ENCODE measurements around the gene PDAP1.
"Not testable (repeated sequence)": the region's sequence is repeated elsewhere in the genome, so short reads cannot be mapped to it uniquely, and the experiment has no call there.

The PDAP1 gene

DNA sequence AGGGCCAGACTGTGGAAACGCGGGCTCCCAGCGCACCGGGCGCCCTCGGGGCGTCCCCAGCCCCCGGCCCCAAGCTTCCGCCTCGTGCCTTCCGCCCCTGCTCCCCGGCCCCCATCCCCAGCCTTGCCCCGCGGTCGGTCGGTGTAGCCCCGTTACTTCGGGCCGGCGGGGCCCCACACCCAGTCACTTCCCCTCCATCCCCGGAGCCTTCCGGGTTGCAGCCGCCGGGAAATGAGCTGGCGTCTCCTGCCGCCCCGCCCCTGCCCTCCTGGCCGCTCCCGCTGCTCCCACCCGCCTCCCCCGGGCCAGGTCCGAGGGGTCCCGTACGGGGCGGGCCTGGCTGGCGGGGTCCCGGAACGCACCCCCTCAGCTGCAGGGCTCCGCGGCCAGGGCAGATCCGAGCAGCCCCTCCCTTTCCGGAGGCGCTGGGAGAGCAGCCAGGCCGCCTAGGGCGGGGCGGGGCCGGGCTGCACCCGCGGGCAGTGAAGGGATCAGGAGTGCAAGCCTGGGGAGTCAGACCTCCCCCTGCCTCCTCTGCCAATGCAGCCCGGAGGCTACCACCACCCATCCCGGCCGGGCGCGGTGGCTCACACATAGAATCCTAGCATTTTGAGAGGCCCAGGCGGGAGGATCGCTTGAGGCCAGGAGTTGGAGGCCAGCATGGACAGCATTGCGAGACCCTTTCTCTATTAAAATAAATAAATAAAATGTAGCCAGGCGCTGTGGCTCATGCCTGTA is 33.2 kb downstream of the PDAP1 start:
- peak; percentile 74 for DNase-seq

DNA sequence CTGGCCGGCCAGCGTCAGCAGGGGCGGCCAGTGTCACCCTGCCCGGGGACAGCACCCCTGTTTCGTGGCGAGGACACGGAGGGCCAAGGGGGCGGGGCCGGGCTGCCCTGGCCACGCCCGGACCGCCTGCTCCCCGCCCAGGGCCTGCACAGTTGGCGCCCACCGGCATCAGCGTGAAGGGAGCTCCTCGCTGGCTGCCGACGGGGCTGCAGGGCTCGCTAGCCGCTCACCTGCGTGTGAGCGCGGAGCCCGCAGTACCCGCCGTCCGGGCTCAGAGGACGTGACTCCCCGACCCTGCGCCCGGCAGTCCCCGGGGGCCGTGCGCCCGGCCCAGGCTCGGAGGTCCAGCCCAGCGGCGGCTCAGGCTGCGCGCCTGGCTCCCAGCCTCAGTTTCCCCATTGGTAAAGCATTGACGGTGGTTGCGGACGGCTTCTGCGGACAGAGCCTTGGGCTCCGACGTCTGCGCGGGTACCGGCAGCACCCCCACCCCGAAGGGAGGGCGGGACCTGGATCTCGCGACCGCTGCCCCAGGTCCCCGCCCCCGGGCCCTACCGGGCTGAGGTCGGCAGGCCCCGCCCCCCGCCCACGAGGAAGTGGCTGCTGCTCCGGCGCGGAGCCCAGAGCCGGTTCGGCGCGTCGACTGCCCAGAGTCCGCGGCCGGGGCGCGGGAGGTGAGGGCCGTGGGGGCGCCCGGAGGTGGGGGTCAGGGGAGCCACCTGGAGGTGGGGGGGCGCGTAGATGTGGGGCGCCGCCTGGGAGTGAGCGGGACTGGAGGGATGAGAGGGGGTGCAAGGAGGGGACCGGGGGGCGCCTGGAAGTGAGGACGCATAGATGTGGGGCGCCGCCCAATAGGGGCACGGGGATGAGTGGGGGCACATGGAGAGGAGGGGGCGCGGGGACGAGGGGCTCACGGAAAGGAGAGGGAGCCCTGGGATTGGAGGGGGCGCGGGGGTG is 34.0 kb downstream of the PDAP1 start, which contains the start of gene ARPC1B:
TSS of gene ARPC1B (plus strand) at position 620 of the 954 bp plus-strand sequence. CDS start 10,985 bp downstream, outside the sequence.
- peak; percentile 85 for DNase-seq

DNA sequence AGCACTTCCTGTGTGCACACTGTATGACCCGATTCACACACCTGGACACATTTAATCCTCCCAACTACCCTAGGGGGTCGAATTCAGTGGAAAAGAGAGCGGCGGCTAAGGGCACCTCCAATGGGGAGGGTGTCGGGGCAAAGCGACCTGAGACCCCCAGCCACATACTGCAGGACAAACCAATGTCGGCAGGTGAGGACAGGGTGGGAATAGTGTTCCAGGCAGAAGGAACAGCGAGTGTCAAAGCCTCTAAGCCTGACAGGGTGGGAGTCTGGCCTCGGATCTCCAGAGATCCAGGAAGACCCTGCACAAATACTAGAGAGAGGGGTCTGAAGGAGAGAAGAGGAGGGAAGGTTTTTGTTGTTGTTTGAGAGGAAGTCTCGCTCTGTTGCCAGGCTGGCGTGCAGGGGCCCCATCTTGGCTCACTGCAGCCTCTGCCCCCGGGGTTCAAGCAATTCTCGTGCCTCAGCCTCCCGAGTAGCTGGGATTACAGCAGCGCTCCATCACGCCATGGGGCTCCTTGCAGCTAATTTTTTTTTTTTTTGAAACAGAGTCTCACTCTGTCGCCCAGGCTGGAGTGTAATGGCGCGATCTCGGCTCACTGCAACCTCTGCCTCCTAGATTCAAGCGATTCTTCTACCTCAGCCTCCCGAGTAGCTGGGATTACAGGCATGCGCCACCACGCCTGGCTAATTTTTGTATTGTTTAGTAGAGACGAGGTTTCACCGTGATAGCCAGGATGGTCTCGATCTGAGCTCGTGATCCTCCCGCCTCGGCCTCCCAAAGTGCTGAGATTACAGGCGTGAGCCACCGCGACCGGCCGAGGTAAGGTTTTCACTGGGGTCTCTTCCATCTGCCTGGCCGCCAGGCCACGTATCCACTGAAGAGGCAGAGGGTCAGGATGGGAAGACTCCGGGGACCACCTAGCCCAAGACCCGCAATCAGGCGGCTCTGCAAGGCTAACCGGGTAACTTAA is 35.0 kb downstream of the PDAP1 start:
- no peak for DNase-seq

DNA sequence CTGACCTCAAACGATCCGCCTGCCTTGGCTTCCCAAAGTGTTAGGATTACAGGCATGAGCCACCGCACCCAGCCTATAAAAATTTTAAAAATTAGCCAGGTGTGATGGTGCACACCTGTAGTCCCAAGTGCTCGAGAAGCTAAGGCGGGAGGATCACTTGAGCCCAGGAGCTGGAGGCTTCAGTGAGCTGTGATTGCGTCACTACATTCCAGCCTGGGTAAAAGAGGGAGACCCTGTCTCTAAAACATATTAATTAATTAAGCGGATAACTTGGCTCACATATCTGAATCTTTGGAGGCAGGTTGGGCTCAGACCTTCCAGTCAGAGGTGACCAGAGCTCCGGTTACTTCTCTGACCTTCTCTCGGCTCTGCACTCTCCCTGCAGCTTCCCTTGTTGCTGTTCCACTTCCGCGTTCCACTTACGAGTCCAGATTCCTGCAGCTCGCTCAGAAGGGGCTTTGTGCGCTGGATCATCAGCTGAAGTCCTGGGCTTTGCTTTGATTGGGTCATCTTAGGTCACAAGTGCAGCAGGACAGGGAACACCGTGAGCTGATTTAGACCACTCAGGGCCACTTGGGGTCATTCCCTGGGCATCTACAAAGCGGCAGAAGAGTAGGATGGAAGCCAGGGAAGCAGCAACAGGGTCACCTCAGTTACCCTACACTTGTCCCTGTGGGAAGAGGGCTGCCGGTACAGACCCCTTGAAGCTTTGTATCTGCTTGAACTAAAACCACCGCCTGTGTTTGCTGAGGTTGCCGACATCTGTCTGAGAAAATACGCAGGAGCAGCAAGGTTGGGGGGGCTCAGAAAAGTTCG is 35.9 kb downstream of the PDAP1 start:
- DNase-seq: no peak

DNA sequence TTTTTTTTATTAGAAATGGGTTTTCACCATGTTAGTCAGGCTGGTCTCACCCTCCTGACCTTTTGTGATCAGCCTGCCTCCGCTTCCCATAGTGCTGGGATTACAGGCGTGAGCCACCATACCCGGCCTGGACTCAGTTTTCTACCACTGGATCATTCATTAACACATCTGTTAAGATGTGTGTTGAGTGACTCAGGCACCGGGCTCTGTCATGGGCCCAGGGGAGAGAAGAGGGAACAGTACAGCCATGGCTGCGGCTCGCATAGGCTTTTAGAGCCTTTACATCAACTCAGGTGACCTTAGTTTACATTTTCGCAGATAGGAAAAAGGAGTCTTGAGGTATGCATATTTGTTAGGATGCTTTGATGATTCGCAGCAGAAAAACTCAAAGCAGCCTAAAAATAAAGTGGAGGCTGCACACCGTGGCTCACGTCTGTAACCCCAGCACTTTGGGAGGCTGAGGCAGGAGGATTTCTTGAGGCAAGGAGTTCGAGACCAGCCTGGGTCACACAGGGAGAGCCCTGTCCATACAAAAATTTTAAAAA is 36.9 kb downstream of the PDAP1 start:
- DNase-seq: no peak

DNA sequence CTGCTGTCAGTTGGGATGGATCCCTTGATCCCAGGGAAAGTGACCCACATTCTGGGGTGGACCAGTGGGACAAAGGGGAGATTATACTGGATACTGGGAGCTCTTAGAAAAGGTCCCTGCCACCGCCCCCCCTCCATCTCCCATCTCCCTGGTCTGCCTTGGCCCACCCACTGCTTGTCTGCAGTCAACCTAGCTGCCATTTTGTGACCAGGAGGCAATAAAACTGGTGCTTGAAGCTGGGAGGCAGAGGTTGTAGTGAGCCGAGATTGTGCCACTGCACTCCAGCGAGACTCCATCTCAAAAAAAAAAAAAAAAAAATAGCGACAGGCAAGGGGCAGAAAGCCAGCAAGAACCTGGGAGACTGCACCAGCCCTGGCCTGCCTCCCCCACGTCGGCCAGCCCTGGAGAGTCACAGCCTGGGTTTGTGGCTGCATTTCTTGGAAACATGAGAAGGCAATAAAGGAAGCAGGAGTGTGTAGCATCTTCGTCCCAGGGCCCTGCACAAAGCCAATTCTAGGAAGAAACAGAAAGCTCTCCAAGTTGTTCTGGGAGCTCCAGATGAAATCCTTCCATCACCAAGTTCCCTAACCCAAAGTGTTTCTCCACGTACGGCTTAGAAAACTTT is 38.5 kb downstream of the PDAP1 start:
- DNase-seq: no peak

DNA sequence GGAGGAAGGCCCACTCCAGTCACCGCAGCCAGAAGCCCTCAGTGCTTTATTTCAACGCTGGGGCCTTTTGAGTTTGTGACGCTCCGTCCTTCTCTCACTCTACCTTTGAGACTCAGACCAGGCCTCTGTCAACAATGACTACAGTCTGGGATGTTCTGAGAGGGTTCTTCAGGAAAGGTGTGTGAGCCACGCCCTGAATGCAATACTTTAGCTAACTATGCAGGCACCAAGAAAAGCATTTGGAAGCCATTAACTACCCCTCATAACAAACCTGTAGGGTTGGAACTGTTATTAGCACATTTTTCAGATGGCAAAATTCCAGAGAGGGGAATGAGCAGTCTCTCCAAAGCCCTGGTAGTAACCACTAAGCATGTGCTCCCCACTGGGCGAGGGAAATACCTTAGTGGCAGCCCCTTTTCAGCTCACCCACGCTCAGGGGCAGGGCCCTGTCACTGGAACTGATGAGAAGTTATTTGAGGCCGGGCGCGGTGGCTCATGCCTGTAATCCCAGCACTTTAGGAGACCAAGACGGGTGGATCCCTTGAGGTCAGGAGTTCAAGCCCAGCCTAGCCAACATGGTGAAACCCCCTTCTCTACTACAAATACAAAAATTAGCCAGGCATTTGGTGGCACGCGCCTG is 39.5 kb downstream of the PDAP1 start:
- no peak for DNase-seq

DNA sequence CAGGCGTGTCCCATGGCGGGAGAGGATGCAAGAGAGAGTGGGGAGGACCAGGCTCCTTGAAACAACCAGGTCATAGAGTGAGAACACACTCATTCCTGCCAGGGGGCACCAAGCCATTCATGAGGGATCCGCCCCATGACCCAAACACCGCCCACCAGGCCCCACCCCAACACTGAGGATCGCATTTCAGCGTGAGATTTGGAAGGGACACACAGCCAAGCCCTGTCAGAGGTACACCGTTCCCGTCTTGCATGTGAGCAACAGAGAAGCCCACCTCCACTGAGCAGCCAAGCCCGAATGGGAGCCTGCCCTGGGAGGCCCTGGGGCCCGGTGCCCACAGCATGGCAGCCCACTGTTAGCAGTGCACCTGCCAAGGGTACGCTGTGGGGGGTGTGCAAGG is 41.8 kb downstream of the PDAP1 start:
- no peak for DNase-seq

DNA sequence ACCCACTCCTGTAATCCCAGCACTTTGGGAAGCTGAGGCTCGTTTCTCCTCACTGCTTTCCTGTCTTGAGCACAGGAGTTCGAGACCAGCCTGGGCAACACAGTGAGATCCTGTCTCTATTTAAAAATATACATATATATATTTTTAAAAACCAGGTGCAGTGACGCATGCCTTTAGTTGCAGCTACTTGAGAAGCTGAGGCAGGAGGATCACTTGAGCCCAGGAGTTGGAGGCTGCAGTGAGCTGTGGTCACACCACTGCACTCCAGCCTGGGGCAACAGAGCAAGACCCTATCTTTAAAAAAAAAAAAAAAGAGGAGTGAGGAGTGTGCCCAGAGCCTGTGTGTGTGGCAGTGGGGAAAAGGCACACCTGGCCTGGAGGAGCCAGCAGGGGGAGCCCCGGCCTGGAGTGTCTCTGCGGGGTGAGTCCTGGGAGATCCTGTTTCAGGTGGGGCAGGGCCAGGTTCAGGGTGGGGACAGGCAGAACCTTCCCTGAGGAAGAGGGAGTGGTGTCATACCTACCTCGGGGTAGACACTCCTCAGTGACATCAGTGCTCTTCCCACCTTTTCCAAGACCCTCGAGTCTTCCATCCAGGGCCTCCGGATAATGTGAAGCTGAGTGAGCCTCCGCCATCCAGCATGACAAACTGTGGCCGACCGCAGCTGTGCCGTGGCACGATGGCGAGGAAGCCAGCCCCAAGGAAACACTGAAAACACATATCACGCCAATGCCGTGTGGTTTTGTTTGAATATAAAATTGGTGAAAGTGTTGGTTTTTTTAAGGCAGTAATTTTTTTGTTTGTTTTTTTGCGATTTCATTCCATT is 42.9 kb downstream of the PDAP1 start:
- DNase-seq: peak; percentile 79

DNA sequence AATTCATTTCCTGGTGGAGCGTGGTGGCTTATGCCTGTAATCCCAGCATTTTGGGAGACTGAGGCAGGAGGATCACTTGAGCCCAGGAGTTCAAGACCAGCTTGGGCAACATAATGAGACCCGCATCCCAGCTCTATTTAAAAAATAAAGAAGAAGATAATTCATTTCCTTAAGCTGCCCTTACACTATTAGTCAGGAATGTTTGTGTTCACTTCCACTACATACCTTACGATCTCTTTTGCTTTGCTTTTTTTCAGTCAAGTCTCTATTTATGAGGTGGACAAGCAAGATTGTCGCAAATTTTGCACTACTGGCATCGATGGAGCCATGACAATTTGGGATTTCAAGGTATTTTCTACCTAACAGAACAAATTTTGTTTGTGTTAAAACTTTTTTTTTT is 45.1 kb downstream of the PDAP1 start:
- no peak for DNase-seq

DNA sequence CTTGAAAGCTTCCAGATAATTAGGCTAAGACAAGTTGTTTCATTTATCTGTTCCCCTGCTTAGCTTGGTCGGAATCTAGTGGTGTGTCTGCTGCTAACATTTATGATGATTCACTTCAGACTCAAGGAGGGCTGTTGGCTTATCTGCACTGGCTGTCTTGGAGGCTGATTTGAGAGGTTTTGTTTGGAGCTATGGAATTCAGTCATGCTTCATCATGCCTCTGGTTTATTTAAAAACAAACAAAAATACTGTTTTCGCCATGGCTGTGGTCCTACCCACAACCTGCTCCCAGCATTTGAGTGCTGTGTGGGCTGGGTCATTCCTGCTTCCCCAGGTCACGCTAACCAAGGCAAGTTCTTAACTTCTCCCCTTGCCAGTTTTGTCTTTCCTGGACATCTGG is 45.6 kb downstream of the PDAP1 start:
- no peak for DNase-seq

DNA sequence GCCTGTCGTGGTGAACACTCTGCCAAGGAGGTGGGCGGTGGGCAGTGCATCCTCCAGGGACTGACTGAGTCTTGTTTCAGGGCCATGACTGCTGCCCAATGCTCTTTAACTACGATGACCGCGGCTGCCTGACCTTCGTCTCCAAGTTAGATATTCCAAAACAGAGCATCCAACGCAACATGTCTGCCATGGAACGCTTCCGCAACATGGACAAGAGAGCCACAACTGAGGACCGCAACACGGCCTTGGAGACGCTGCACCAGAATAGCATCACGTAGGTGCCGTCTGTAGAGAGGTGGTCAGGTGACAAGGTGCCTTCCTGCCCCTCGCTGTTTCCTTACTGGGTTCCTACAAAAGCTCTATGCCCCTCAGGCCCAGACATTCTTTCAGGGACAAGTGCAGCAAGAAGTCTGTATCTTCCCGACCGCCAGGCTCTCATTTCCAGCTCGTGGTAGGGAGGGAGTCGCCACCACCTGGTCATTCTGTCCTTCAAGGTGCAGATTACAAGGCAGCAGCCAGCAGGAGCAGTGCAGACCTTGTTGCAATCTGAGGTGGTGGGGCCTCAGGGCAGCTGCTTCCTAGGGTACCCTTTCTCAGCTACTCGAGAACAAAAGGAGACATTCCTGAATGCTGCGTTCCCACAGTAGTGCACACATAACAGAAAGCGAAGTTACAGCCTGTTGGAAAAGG is 48.8 kb downstream of the PDAP1 start:
- no peak for DNase-seq

DNA sequence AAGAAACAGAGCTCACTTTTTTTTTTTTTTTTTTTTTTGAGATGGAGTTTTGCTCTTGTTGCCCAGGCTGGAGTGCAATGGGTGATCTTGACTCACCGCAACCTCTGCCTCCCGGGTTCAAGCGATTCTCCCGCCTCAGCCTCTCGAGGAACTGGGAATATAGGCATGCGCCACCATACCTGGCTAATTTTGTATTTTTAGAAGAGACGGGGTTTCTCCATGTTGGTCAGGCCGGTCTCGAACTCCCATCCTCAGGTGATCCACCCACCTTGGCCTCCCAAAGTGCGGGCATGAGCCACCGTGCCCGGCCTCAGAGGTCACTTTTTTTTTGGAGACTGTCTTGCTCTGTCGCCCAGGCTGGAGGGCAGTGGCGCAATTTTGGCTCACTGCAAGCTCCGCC is 49.9 kb downstream of the PDAP1 start:
- DNase-seq: not testable (repeated sequence)

DNA sequence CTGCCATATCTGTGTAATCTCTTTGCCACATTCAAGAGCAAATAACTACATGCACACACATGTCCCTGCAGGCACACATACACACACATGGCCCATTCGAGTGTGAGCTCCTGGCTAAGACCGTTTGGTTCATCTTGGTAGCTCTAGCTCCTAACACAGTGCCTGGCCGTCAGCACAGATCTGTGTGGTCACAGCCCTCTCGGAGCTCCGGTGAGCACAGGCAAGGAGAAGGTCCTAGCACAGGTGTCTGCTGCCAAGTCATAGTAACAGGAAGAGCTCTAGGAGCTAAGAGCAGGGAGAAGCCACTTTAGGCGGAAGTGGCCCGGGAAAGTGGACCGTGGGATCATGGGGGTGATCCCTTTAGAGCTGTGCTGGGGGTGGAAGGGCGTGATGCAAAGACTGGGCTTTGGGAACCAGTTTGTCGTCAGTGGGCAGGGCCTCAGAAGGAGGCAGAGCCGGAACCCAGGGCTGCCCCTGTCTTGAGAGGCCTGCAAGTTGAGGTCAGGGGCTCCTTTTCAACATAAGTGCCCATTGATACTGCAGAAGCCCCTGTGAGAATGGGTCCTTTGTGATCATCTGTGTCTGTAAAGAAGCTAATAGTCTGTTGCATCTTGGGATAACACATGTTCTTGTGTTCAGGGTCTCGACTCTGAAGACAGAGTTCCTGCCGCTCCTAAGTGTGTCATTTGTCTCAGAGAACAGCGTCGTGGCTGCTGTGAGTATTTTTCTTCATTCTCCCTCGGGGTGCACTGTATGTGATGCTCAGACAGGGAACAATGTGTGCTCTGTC is 50.5 kb downstream of the PDAP1 start:
- DNase-seq: no peak

DNA sequence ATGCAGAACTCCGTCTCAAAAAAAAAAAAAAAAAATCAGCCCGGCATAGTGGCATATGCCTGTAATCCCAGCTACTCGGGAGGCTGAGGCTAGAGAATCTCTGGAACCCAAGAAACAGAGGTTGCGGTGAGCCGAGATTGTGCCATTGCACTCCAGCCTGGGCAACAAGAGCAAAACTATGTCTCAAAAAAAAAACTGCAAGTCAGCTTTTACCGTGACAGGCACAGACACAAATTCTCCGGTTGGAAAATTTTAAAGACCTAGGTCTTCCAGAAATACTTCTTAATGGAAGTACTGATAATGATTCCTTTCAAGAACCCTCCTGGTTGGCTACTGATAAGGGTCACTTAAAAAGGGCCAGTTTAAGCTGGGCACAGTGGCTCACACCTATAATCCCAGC is 53.3 kb downstream of the PDAP1 start:
- no peak for DNase-seq

DNA sequence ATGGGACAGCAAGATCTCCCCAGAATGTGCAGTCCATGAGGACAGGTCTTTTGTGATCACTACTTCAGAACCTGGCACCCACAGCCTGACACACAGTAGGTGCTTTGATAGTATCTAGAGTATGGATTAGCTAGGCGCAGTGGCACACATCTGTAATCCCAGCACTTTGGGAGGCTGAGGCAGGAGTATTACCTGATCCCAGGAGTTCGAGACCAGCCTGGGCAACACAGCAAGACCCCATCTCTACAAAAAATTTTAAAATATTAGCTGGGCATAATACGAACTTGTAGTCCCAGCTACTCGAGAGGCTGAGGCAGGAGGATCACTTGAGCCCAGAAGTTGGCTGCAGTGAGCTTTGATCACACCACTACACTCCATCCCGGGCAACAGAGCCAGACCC is 56.1 kb downstream of the PDAP1 start:
- no peak for DNase-seq

DNA sequence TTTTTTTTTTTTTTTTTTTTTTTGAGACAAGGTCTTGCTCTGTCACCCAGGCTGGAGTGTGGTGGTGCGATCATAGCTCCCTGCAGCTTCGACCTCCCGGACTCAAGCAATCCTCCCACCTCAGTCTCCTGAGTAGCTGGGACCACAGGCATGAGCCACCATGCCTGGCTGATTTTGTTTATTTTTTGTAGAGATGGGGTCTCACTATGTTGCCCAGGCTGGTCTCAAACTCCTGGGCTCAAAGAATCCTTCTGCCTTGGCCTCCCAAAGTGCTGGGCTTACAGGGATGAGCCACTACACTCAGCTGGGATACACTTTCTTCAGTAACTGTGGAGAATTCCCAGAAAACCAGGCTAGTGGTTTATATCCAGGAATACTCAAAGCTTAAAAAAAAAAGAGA is 57.8 kb downstream of the PDAP1 start:
- DNase-seq: not testable (repeated sequence)

Measured in activated T-cell treated with anti-CD3 and anti-CD28 coated beads, Interleukin-2, amount 50 U/mL, for 1 hour (primary cell).